Superior temporal gyrus (tissue), 1 donor: Measurements from ENCODE around the gene HEMK1.

Experiments
- DNase-seq: peaks from one replicate; pipeline ENCODE4 v3.0.0-alpha.2; 2016; ENCODE audit errors: extremely low spot score

HEMK1 gene

DNA sequence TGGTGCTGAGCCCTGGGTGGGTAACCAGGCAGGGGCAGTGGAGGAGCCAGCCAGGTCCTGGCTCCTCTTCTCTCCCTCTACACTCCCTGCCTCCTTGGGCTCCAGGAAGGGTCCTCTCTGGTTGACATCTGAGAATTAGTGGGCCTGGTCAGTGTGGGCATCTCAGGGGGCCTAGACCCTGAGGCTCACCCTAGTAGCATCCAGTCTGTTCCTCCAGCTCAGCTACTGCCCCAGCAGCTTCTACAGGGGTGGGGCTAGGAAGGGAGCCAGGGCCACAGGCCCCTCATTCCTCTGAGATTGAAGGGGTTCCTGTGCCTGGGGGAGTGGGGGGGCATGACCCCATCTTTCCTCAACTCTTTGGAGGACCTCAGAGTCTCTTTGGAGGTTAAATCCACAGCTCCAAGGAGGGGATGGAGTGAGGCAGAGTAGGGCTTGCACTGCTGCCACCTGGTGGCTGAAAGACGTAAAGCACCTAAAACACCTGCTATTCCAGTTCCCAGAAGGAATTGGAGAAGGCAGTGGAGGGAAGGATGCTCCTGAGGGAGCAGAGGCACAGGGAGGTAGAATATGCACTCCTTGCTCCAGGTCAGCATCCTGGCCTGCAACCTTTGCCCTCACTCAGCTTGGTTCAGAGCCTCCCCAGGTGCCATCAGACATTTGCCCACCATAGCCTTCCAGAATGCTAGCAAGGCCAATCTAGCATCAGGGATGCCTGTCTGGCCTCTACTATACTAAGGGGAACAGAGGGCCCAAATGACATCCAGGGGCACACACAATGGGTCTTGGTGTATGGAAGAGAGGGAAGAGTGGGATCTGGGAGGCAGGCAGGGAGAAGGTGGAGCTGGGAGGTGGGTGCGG, 26.9 kb upstream of the HEMK1 start:
- DNase-seq = peak; percentile 86

DNA sequence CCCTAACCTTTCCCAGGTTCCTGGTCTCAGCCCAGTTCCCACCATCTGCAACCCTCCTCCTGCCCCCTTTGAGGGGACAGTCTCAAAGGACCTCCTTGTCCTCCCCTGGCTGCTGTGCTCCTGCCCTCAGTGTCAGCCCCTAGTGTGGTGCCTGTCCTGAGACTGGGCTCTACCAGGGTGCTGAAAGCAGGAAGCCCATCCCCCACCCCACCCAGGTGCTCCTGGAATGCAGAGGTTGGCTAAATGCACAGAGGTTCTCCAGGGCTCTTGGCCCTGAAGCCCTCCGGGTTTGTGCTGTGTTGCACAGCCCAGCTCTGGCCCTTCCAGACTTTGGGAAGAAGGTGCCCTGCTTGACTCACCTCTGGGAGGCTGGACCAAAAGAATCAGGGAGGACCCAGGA, 23.5 kb upstream of the HEMK1 start:
- DNase-seq = no peak

DNA sequence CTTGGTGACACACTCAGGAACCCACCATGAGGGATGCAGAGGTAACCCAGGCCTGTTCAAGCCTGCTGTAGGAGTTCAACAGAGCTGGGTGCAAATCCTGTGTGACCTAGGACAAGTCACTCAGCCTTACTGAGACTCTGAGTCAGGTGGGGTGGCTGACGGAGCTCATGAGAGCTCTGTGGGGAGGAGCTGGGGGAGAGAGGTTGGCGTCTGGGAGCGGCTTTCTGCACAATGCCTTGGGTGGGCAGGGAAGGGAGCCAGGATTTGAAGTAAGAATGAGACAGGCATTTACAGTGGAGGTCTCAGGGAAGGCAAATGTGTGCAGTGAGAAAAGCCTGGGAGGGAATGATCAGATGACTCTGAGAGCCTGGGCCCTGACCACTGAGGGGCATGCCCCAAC, 20.1 kb upstream of the HEMK1 start:
- DNase-seq = no peak

DNA sequence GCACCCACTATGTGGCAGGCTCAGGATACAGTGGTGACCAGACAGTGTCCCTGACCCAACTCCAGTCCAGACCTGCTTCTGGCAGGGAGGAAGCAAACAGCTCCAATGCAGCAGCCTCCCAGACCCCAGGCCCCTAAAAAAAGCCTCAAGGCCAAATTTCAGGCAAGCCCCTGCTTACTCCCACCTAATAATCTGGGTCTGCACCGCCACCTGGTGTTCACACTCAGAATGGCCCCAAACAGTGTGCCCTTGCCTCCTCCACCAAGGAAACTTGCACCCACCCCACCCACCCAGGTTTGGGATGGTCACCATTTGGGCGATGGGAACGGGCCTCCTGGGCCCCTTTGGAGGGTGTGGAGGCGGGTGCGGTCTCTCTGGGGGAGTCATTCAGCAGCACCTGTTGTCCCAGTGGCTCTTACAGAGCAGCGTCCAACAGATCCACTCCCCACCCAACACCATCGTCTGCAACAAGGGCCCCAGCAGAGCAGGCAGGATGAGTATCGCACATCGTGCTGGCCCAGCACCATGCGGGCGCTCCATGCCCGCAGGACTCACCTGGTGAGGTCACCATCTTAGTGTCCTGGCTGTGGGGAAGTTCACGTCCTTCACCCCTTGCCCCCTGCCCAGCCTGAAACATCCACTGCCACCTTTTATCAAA, 19.1 kb upstream of the HEMK1 start:
- DNase-seq = peak; percentile 64

DNA sequence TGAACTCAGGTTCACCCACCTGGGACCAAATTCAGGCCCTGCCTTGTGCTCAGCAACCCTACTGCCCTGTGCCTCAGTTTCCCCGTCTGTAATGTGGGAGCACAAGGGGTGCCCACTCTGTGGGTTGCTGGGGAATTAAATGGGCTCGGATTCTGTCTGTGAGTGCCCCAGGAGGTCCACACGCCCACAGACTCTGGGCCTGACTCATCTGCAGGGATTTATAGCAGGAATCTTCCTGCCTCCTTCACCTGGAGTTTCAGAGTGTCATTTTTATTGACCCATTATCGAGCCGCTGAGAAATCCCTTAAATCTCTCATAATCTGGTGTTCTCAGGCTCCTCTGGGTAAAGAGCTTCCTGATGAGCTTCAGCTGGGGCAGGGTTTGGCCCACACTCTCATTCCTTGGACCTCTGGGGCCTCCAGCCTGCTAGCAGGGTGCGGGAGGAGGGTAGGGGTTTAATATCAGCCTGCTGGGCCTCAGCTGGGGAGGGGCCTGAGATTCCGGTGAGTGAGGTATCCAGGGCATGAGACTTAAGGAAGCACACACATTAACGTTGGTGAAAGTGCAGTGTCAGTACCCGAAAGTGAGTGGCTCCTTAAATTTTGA, 18.2 kb upstream of the HEMK1 start:
- DNase-seq = no peak

DNA sequence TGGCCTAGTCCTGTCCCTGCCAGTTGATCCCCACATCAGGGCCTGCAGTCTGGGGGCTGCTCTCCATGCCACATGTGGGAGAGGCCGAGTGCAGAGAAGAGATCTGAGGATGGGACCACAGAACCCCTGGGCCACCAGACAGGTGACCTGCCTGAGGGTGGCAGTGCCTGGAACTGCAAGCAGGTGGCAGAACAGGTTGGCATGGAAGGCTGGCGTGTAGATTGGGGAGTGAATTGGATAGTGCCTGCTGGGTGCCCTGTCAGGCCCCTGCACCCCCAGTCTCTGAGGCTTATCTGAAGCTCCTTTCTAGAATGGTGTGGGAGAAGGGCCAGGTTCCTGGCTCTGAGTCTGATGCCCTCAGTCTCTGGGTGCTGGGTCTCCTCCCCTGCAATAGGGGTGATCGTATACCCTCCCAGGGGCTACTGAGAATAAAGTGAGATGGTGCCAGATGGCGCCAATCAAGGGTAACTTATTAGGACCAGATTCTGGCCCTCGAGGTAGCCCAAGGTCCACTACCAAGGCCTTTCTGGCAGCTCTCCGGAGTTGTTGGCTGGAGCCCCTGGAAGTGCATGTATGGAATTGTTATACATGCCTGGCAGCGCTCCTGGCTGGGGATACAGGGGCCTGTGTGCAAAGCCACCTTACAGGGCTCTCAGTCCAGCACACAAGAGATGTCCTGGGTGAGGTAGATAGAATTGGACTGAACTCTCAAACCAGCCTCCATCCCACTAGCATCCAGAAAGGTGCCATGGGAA, 17.5 kb upstream of the HEMK1 start:
- no peak for DNase-seq

DNA sequence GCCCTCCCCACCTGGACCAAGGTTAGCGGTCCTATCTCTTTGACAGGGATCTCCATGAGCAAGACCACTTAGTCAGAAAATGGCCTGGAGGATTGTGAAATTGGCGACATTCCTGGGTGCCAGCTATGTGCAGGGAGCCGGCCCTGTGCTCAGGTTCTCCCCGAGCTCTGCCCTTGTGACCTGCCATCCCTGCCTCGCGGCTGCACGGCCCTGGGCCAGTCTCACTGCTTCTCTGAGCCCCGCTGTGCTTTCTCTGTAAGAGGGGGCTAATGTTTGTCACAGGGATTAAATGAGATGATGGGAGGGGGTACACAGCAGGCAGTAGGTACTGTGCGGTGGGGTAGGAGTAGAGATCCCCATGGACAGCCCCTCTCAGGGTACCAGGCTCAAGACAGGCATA, 16.7 kb upstream of the HEMK1 start:
- DNase-seq = no peak

DNA sequence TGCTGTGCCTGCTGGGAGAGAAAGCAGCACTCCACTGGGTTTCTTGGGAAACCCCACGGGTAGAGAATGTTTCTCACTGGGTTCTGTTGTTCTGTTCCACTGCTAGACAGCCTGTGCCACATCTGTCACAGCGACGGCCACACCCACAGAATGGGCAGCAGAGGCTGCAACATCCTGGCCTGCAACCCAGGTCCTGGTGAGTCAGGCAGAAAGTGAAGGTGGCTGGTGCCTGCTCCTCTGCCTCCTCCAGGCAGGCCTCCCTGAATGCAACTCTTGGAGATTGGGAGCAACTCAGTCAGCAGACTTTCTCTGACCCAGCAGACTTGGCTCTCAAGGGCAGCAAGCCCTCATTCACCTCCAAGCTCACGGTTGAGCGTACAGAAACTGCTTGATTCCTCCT, 14.8 kb upstream of the HEMK1 start:
- no peak for DNase-seq

DNA sequence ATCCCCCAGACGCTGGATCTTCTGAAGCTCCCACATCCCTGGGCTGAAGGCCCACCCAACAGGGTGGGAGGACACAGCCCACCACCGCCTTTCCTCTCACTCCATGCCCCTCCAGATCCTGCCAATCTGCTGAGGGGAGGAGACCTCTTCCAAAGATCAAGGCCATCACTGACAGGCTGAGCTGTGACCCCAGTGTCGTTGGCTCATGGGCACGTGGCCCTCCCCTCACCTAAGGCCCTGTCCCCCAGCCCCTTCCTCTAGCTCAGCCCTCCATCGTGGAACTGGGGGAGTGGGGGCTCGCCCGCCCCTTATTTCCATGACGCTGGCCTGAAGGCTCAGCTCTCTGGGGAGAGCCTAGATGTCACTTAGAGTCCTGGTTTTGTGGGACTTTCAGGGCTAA, 12.2 kb upstream of the HEMK1 start:
- DNase-seq = no peak

DNA sequence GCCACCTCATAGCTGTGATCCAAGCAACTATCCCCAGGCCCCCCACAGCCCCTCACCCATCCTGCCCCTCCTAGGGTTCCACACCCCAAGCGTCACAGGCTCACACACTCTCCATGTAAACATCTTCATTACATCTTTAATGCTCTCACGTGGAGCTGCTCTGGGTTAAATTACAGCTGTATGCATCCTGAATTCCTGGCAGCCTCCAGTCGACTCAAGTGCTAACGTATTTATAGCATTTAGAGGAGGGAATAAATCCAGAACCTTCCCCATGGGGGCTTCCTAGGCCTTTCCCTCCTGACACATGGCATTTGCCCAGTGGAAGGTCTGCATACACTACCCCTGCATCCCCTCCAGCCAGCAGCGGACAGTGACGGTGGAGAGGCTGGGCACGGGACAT, 11.4 kb upstream of the HEMK1 start:
- no peak for DNase-seq

DNA sequence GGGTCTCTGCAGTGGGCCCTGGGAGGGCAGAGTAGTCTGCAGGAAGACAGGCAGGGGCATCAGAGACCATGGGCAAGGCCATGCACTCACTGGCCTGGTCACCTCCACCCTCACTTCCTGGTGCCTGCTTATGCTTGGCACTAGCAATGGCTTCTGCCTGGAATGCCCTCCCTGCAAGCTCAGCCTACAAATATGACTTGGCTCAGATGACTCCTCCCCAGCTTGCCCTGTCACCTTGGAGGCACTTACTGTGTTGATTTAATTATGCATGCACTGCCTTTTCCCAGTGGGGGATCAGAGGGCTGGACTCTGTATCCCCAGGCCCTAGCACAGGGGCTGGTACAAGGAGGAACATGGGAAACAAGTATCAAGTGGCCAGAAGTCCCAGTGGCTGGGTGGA, 9.6 kb upstream of the HEMK1 start:
- no peak for DNase-seq

DNA sequence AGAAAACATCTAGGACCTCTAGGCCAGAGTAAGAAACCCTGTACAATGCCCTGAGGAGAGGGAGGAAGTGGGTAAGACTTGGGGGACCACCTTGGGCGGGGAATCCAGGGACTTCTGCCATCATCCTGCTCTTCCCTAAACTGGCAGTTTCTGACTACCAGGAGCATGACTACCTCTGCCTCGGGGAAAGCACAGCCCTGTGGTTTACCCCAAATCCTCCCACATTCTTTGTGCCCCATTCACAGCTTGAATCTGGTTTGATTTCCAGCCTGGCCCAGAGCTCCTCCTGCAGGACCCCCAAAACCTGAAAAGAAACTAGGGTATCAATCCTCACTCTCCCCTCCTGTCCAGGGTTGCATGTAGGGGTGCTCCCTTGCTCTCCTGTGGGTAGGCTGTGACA, 6.5 kb upstream of the HEMK1 start:
- DNase-seq = no peak

DNA sequence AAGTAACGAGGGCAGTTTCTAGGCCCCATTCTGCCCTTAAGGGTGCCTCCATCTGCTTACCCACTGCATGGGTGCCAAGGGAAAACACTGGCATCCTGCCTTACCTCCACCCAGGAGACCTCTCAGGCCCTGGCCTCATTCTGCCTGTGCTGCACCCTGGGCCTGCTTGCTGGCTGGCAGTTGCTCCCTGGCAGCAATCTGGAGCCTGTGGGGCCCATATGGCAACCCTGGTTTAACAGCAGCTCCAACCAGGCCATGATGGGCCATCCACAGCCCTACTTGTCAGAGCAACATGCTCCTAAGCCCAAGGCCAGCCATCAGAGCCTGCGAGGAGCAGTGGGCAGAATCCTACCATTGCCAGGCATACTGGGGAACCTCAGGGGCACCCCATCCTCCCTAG, 5.5 kb upstream of the HEMK1 start:
- no peak for DNase-seq

DNA sequence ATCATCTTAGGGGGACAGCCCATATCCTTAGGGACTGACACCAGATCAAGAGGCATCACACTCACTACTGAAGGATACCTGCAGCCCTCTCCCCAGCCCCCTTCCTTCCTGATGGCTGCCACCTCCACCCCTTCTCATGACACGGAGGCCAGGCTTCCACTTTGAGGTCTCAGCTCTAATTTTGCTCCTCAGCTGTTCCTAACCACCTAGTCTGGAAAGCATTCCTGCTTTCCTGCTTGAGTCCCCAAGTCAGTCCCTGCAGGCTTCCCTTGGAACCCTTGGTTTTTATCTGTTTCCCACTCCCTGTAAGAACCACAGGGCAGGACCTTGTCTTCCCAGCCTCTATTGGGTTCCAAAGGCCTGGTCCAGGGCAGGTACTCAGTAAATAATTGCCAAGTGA, 5.0 kb upstream of the HEMK1 start:
- DNase-seq = no peak

DNA sequence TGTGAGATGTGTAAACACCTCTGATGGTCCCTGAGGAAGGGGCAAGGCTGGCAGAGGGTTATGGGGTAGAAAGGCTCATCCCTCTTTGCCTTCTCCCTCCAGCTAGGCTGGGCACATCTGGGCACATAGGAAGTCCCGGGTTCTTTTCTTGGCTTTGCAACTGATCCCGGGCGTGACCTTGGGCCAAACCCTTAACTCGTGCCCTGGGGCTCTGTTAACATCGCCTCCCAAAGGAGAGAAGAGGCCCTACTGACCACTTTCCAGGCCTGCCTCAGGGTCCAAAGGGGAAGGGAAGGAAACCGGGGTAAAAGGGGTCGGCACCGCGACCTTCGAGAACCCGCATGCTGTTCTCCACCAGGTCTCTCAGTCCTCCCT, 2.3 kb upstream of the HEMK1 start:
- DNase-seq = no peak

DNA sequence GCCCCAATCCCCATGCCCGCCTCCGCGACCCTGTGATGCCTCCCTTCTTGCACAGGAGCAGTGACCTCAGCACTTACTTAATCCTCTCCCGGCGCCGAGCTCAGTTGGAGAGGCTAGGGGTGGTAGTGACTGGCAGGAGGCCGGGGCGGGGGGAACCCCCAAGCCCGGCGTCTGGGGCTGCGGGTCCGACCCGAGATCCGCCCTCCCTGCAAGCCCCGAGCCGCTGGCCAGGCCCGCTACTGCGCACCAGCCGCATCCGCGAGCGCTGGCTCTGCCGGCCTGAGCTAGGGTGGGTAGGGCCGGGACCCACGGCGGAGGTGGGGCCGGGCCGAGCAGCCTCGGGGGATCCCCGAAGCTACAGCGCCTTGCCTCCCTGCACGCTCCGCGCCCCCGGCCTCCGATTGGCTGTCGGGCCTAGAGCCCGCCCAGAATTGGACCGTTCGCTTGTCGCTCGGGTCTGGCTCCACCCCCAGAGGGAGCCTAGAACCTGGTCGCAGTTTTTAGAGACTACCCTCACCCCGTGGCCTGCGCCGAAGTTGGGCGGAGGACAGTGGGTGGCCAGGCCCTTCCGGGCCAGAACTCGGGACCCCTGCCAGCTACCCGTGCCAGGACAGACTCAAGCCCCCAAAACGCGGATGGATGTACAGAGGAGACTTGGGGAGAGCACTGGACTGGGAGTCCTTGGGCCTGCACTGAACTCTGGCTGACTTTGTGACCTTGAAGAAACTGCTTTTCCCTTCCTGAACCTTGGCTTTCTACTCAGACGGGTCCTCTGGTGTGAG, 1.7 kb upstream of the HEMK1 start, which contains the start of gene C3orf18:
Gene C3orf18, minus strand, starts transcription at position 362 of the 782 bp plus-strand sequence. CDS start 2,048 bp downstream, outside the sequence.
- DNase-seq = peak; percentile 92

DNA sequence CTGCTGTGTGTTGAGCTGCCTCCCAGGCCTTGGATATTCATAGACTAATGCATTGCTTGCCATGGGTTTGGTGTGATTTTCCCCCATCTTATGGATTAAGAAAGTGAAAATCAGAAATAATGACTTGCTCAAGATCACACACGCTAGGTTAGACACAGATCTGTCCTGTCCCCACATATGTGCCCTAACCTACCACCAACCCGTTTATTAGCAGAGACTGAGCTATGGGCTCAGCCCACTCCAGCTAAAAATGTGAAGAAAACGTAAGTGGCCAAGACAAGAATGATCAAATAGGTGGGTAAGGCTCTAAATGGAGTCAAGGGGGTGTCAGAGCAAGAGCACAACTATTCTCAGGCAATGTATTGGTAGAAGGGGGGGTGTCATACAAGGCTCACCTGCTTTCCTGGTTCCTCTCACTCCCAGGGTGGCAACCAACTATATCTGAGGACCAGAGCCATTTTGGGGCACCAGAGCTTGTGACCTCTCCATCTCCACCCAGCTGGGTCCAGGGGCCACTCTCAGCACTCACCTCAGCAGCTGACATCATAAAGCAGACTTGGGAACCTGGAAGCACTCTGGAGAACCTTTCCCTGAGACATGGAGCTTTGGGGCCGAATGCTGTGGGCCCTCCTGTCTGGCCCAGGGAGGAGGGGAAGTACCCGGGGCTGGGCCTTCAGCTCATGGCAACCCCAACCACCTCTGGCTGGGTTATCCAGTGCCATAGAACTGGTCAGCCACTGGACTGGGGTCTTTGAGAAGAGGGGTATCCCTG, 1.4 kb downstream of the HEMK1 start:
- no peak for DNase-seq

DNA sequence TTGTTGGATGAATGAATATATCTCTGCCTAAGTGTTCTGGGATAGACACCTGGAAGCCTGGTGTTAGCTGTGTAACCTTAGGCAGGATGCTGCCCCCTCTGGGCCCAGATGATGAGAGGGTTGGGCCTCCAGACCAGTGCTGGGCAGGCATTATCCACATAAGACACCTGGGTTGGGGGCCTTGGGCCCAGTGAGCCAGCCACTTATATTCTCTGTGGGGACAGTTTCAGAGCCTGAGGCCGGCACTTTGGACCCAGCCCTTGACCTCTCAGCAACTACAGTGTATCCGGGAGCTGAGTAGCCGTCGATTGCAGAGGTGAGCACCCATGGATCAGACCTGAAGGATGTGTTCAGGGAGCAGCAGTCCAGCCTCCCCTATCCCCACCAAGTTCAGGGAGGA, 2.2 kb downstream of the HEMK1 start:
- no peak for DNase-seq

DNA sequence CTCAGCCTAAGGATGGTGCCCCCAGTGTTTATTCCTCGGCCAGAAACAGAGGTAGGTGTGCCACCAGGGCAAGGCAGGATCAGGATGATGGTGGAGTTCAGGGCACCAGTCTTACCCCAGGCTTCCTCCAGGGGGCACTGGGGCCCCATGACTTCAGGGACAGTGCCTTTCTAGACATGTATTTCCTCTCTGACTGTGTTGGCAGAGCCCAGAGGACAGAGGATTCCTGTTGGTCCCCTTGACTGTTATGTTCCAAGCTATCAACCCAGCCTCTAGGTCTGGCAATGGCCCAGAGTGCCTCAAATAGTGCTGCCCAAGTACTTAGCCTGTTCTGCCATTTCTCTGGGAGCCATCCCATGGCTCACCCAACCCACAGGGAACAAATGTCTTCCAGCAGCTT, 2.8 kb downstream of the HEMK1 start:
- DNase-seq = peak; percentile 82

DNA sequence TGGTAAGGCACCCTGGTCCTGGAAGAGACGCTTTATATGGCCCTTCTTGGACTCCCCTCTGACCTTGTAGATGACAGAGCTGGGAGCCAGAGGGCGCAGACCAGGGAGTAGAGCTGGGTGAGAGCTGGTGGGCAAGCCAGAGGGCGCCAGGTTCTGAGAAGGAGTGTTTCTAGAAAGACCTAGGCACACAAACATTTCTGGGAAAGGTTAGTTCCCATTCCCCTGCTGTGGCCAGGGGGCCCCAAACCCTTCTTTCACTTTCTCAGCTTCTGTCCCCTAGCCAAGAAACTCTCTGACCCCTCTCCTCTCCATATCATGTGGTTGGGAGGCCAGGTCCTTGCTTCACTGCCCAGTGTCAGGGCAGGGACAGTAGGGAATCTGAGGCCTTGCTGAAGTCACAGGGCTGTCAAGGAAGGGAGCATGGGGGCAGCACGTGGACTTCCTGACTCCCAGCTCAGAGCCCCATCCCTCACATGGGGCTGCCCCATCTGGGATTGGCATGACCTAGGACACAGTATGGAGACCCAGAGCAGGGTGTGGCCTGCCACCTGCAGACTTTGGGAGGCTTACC, 3.6 kb downstream of the HEMK1 start:
- no peak for DNase-seq
